GM06990 (cell line): ENCODE results near the gene TSHZ3.

Experiments
- DNase-seq: peaks from one replicate; pipeline ENCODE4 v3.0.0-alpha.2; 2011; ENCODE audit not compliant: insufficient read length; ENCODE audit errors: extremely low read depth
- H3K27me3 ChIP-seq: replicated peaks from 2 replicates; pipeline ENCODE4 v1.6.0; 2011; ENCODE audit warnings: low read length; ENCODE audit not compliant: control insufficient read depth, insufficient read depth
- H3K36me3 ChIP-seq: 2 replicates; pipeline ENCODE4 v1.5.1; 2011; ENCODE audit warnings: low read length; ENCODE audit not compliant: control insufficient read depth, insufficient read depth
- H3K4me3 ChIP-seq: replicated peaks from 2 replicates; pipeline ENCODE4 v1.5.1; 2011; ENCODE audit warnings: low read depth, mild to moderate bottlenecking, control low read depth, low read length
- TF ChIP-seq, protein P1 (sequence below): IDR thresholded peaks from 2 replicates; pipeline ENCODE4 v1.5.1; 2011; ENCODE audit warnings: low read length, control low read depth, mild to moderate bottlenecking, inconsistent platforms; ENCODE audit not compliant: insufficient read depth, poor library complexity, severe bottlenecking

The TSHZ3 gene

DNA sequence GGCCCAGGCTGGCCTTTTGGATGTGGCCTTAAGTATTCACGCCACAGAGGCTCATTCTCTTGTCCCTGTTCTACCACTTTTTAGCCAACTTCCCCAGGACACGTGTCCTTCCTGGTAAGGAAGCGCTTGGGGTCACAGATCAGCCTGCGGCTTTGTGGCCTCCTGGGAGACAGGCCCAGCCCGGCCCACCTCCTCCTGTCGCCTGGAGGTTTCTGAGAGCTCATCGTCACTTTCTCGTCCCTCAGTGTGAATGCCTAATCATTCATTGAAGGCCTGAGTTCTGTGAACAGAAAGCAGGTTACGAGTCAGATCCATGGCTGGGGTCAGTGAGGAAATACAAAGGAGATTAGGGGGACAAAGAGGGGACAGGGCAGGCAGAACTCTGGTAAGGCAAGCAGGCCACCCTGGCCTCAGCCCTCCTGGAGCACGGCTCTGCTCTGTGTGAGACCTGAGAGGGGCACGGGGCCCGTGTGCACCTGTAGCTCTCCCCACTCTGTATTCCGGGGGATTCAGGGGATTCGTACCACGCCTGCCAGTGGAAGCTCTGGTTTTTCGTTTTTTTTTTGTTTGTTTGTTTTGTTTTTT is 38.6 kb upstream of the TSHZ3 start:
- no peak for DNase-seq
- Histone ChIP-seq H3K36me3 (no peaks in the 10 kb centered on the region), H3K4me3 (no peak overlapping the region), H3K27me3 (no peaks in the 10 kb centered on the region)
- TF ChIP-seq, protein P1, sequence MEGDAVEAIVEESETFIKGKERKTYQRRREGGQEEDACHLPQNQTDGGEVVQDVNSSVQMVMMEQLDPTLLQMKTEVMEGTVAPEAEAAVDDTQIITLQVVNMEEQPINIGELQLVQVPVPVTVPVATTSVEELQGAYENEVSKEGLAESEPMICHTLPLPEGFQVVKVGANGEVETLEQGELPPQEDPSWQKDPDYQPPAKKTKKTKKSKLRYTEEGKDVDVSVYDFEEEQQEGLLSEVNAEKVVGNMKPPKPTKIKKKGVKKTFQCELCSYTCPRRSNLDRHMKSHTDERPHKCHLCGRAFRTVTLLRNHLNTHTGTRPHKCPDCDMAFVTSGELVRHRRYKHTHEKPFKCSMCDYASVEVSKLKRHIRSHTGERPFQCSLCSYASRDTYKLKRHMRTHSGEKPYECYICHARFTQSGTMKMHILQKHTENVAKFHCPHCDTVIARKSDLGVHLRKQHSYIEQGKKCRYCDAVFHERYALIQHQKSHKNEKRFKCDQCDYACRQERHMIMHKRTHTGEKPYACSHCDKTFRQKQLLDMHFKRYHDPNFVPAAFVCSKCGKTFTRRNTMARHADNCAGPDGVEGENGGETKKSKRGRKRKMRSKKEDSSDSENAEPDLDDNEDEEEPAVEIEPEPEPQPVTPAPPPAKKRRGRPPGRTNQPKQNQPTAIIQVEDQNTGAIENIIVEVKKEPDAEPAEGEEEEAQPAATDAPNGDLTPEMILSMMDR = no peak

DNA sequence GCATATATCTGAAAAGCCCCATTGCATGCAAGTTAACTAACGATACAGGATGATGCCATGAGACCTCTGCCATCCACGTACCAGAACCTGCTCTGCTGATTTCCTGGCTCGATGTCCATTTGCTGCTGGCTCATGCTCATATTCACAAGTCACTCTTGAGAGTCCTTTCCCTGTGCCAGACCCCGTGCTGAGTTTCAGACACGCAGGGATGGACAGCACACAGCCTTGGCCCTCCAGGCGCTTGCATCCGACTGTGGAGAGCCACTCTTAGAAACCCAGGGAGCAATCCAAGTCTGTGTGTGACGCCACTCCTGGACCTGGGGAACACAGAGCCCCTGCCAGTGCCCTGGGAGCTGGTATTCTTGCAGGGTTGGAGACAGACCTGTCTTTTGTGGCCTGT is 37.6 kb upstream of the TSHZ3 start:
- TF ChIP-seq, protein P1 = no peak

DNA sequence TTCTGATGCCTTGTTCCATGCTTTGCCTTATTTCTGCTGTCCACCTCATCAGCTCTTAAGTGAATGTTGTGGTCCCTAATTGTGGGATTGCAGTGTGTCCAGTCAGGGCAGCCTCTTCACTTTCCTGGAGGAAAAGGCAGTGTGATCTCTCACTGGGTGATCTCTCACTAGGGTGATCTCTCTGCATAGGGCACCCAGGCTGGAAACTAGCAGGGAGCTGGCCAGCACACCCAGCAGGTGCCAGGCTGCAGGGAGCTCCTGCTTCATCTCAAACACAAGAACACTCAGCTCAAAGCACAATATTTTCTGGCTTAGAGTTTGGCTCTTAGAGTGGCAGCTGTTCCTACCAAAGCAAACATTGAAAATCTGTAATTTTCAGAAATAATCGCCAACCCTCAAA is 36.5 kb upstream of the TSHZ3 start:
- TF ChIP-seq, protein P1 = no peak
- DNase-seq = no peak
- no peak overlapping the region for H3K4me3 ChIP-seq
- no peaks in the 10 kb centered on the region for H3K27me3 ChIP-seq
- H3K36me3 ChIP-seq = no peaks in the 10 kb centered on the region

More for the DNA sequence above, 37.6 kb upstream of the TSHZ3 start:
- Histone ChIP-seq H3K36me3 (no peaks in the 10 kb centered on the region), H3K27me3 (no peaks in the 10 kb centered on the region), H3K4me3 (no peak overlapping the region)
- DNase-seq = no peak

DNA sequence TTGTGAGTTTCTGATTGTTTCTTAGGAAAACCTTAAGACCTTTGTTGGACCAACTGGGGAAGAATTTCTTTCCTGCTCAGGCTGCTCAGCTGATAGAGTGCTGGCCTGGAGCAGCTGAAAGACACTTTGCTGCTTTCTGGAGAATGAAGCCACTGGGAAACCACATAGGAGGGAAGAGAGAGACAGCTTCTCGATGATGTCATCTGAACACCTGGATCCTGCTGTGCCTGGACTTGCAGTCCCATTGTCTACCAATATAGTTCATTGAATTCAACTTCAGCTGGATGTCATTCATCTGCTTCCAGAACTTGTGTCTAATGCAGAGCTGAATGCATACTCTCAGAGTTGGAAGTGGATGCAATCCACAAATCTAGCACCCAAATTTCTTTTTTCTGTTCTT is 34.3 kb upstream of the TSHZ3 start:
- TF ChIP-seq, protein P1 = no peak
- no peaks in the 10 kb centered on the region for H3K27me3 ChIP-seq

DNA sequence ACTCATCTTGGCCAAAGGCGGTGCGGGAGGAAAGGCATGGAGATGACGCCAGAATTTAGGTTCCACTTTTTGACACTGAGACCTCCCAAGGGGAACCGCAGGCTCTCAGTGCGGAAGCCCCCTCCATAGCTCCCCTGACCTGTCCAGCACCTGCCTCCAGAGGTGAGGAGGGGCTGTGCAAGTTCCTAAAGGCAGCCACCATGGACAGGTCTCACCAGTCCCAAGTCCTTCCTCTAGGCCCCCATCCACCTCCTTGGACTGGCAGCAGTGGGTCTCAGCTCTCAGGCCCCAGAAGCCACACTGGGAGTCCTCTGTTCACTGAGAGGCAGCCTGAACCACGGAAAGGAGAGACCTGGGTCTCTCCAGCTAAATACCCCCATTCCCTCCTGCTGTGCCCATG is 31.6 kb upstream of the TSHZ3 start:
- DNase-seq = no peak
- no peaks in the 10 kb centered on the region for H3K36me3 ChIP-seq

More for the DNA sequence above, 34.3 kb upstream of the TSHZ3 start:
- Histone ChIP-seq H3K36me3 (no peaks in the 10 kb centered on the region), H3K4me3 (no peak overlapping the region)
- no peak for DNase-seq

More for the DNA sequence above, 31.6 kb upstream of the TSHZ3 start:
- TF ChIP-seq, protein P1 = no peak
- no peaks in the 10 kb centered on the region for H3K27me3 ChIP-seq
- H3K4me3 ChIP-seq = no peak overlapping the region
